PC-9 (cell line): ENCODE results near the gene ABHD17A. TPM values are rescaled to one million over a fixed set of nuclear protein-coding genes. Genes with fewer than 3 reads are reported as not detected.

Source experiments
- BruUV-seq: library from RNA; stranded (reverse); fragments of 400-500 nt; replicated peaks from 2 replicates; lab custom pipeline; 2021; lab: Mats Ljungman, UMichigan
- CTCF ChIA-PET: fragments of 300-600 bp; sonication (Branson Sonifier 250); formaldehyde crosslinking; loops from one replicate; lab custom pipeline; 2022; ENCODE audit warnings: antibody characterized with exemption; lab: Charles Lee
- POLR2A ChIA-PET: fragments of 300-600 bp; sonication (Branson Sonifier 250); formaldehyde crosslinking; loops from one replicate; lab custom pipeline; 2022; ENCODE audit warnings: antibody characterized with exemption; ENCODE audit not compliant: unreplicated experiment; lab: Charles Lee
- DNase-seq, 2 experiments: peaks; one replicate each; pipeline versions ENCODE4 v3.0.0 to v3.0.0-alpha.2; 2015 to 2022; ENCODE audit warnings: mixed read lengths in 1 of 2
- H2AFZ ChIP-seq: fragments of 200-600 bp; sonication (generic); 2 replicates; pipeline ENCODE4 v1.8.1; 2017; ENCODE audit warnings: antibody characterized with exemption
- H3F3A ChIP-seq: fragments of 200-600 bp; sonication (generic); 2 replicates; pipeline ENCODE4 v1.8.1; 2017; ENCODE audit warnings: antibody characterized with exemption, mild to moderate bottlenecking, low read depth; ENCODE audit not compliant: insufficient read depth
- H3K27ac ChIP-seq: fragments of 200-600 bp; sonication (generic); 2 replicates; pipeline ENCODE4 v1.6.1; 2016; ENCODE audit warnings: mixed run types
- H3K27me3 ChIP-seq: fragments of 200-600 bp; sonication (generic); 2 replicates; pipeline ENCODE4 v1.6.1; 2016; ENCODE audit warnings: low read depth, mixed run types; ENCODE audit not compliant: insufficient read depth
- H3K36me3 ChIP-seq: fragments of 200-600 bp; sonication (generic); 2 replicates; pipeline ENCODE4 v1.6.1; 2016; ENCODE audit warnings: low read depth, mixed run types
- H3K4me1 ChIP-seq: fragments of 200-600 bp; sonication (generic); replicated peaks from 2 replicates; pipeline ENCODE4 v1.6.1; 2016; ENCODE audit warnings: mixed run types; ENCODE audit not compliant: insufficient read depth
- H3K4me2 ChIP-seq: fragments of 200-600 bp; sonication (generic); 2 replicates; pipeline ENCODE4 v1.6.1; 2017; ENCODE audit warnings: mixed run types
- H3K4me3 ChIP-seq: fragments of 200-600 bp; sonication (generic); 2 replicates; pipeline ENCODE4 v1.6.1; 2016; ENCODE audit warnings: mixed run types
- H3K79me2 ChIP-seq: fragments of 200-600 bp; sonication (generic); 2 replicates; pipeline ENCODE4 v1.6.1; 2017; ENCODE audit warnings: low read depth, mixed run types
- H3K9me2 ChIP-seq: fragments of 200-600 bp; sonication (generic); 2 replicates; pipeline ENCODE4 v1.8.1; 2017; ENCODE audit warnings: mild to moderate bottlenecking; ENCODE audit not compliant: insufficient read depth
- H3K9me3 ChIP-seq: fragments of 200-600 bp; sonication (generic); 2 replicates; pipeline ENCODE4 v1.8.1; 2016; ENCODE audit warnings: low read depth; ENCODE audit not compliant: insufficient read depth
- H4K20me1 ChIP-seq: fragments of 200-600 bp; sonication (generic); 2 replicates; pipeline ENCODE4 v1.8.1; 2017; ENCODE audit not compliant: insufficient read depth
- CTCF ChIP-seq: fragments of 200-600 bp; sonication (generic); conservative IDR thresholded peaks from 2 replicates; pipeline ENCODE4 v1.6.1; 2017; ENCODE audit warnings: mixed run types, antibody characterized with exemption, mild to moderate bottlenecking, moderate library complexity
- EZH2 ChIP-seq: fragments of 200-600 bp; sonication (generic); IDR thresholded peaks from 2 replicates; pipeline ENCODE4 v1.8.0; 2017; ENCODE audit warnings: antibody characterized with exemption, low read depth
- intact Hi-C: fragments of 100-400 bp; cut with micrococcal nuclease; formaldehyde crosslinking; loops from one replicate; pipeline ENCODE4 v1.10.0; 2022; ENCODE audit not compliant: unreplicated experiment
- total RNA-seq: library from RNA; stranded (reverse); gene quantifications from 2 replicates; pipeline ENCODE4 v1.2.3, GENCODE V29; 2021

Gene ABHD17A
- total RNA-seq, 1 experiment from 2014 or later, result 35.9 TPM

GRCh38 chr19:1907563-1908363 is 22.5 kb upstream of the ABHD17A start:
- no peaks in the 10 kb centered on the region for H3K27me3 ChIP-seq
- BruUV-seq, result no TSS peak
- ChIA-PET CTCF (no interaction called here), POLR2A (no interaction called here)
- TF ChIP-seq EZH2 (no peak), CTCF (no peak)
- H3K79me2 ChIP-seq, result peaks cover 56% of the 10 kb centered on the region
- no peaks in the 10 kb centered on the region for H3K36me3 ChIP-seq
- DNase-seq, result peak; percentile 57 to 59
- peaks cover 17% of the 10 kb centered on the region; the same call in 1 of the 2 replicates for H3F3A ChIP-seq
- no peak overlapping the region for H2AFZ ChIP-seq
- H3K4me2 ChIP-seq, result peak overlapping the region; percentile 92
- H3K9me2 ChIP-seq, result no peaks in the 10 kb centered on the region
- H4K20me1 ChIP-seq, result peaks cover 26% of the 10 kb centered on the region; the same call in 1 of the 2 replicates
- H3K4me1 ChIP-seq, result peaks cover 19% of the 10 kb centered on the region
- intact Hi-C loops, result no loop called here
- no peak overlapping the region for H3K27ac ChIP-seq
- H3K4me3 ChIP-seq, result no peak overlapping the region; the same call in 1 of the 2 replicates
- H3K9me3 ChIP-seq, result no peaks in the 10 kb centered on the region

GRCh38 chr19:1906985-1907562 is 21.8 kb upstream of the ABHD17A start:
- H2AFZ ChIP-seq, result no peak overlapping the region
- H4K20me1 ChIP-seq, result peaks cover 26% of the 10 kb centered on the region; the same call in 1 of the 2 replicates
- no peaks in the 10 kb centered on the region for H3K36me3 ChIP-seq
- no peak for DNase-seq
- peaks cover 17% of the 10 kb centered on the region; the same call in 1 of the 2 replicates for H3F3A ChIP-seq
- peak overlapping the region; percentile 92 for H3K4me2 ChIP-seq
- peaks cover 56% of the 10 kb centered on the region for H3K79me2 ChIP-seq
- POLR2A ChIA-PET, result no interaction called here
- no peaks in the 10 kb centered on the region for H3K9me3 ChIP-seq
- intact Hi-C loops, result no loop called here
- H3K4me1 ChIP-seq, result peaks cover 19% of the 10 kb centered on the region
- no TSS peak for BruUV-seq
- no peaks in the 10 kb centered on the region for H3K9me2 ChIP-seq
- no peak overlapping the region for H3K27ac ChIP-seq
- CTCF ChIA-PET, result no interaction called here
- TF ChIP-seq CTCF (no peak), EZH2 (no peak)
- H3K27me3 ChIP-seq, result no peaks in the 10 kb centered on the region
- no peak overlapping the region; the same call in 1 of the 2 replicates for H3K4me3 ChIP-seq

- no peaks in the 10 kb centered on the region for H3K27me3 ChIP-seq
- peak overlapping the region; percentile 51; the same call in 1 of the 2 replicates for H3K27ac ChIP-seq
- H3K4me2 ChIP-seq, result peak overlapping the region; percentile 92
- no peak for TF ChIP-seq EZH2
- TF ChIP-seq CTCF, result no peak
- peaks cover 19% of the 10 kb centered on the region for H3K4me1 ChIP-seq
- POLR2A ChIA-PET, result interaction anchor here (0.5 to 0.6 kb wide), 2 partner anchors 415 to 1047 kb away, joined by 3 to 16 read pairs; partner anchors contain the start of gene REEP6
- peaks cover 17% of the 10 kb centered on the region; the same call in 1 of the 2 replicates for H3F3A ChIP-seq
- no peaks in the 10 kb centered on the region for H3K9me3 ChIP-seq
- H3K79me2 ChIP-seq, result peaks cover 50% of the 10 kb centered on the region
- no peaks in the 10 kb centered on the region for H3K36me3 ChIP-seq
- BruUV-seq, result no TSS peak
- no peak for DNase-seq
- CTCF ChIA-PET, result no interaction called here
- peak overlapping the region; percentile 71 for H2AFZ ChIP-seq
- no peaks in the 10 kb centered on the region for H3K9me2 ChIP-seq
- H4K20me1 ChIP-seq, result peaks cover 17% of the 10 kb centered on the region; the same call in 1 of the 2 replicates
- intact Hi-C loops, result loop anchor here (2.0 kb wide), 1 partner anchor 41 kb away; no protein-coding TSS in a partner anchor
- H3K4me3 ChIP-seq, result peak overlapping the region; percentile 59
Observed at GRCh38 chr19:1905863-1906375, 20.6 kb upstream of the ABHD17A start.
